Kidney tubule cell (primary cell): Measurements from ENCODE around the gene ATF6B.
A peak's percentile ranks its signal among the peaks of the same experiment; 100 is the strongest.
"Not testable (repeated sequence)": the region's sequence is repeated elsewhere in the genome, so short reads cannot be mapped to it uniquely, and the experiment has no call there.

Source experiments
- DNase-seq: peaks from one replicate; pipeline ENCODE4 v3.0.0-alpha.2; 2018; ENCODE audit warnings: low spot score

The ATF6B gene

GRCh38 chr6:32154514-32155161 is 26.6 kb upstream of the ATF6B start:
- peak; percentile 73 for DNase-seq

GRCh38 chr6:32153564-32154513 is 25.8 kb upstream of the ATF6B start, which contains the start of gene PPT2:
Gene PPT2, plus strand, starts transcription at chr6:32154141. Its CDS starts 454 bp downstream, at chr6:32154595.
- peak; percentile 85 for DNase-seq

- peak; percentile 31 for DNase-seq
Measured at GRCh38 chr6:32152769-32153563, 24.9 kb upstream of the ATF6B start.

GRCh38 chr6:32151863-32152768 is 24.1 kb upstream of the ATF6B start, which contains the start of gene PRRT1:
Gene PRRT1, minus strand, starts transcription at chr6:32151939. Its CDS starts 112 bp downstream, at chr6:32151827.
- DNase-seq = no peak

- no peak for DNase-seq
Measured at GRCh38 chr6:32151181-32151862, 23.3 kb upstream of the ATF6B start.

- DNase-seq = no peak
Measured at GRCh38 chr6:32149932-32150870, 22.2 kb upstream of the ATF6B start.

GRCh38 chr6:32149092-32149755 is 21.2 kb upstream of the ATF6B start:
- no peak for DNase-seq

GRCh38 chr6:32148289-32149091 is 20.4 kb upstream of the ATF6B start:
- peak; percentile 26 for DNase-seq

- no peak for DNase-seq
Measured at GRCh38 chr6:32147401-32148132, 19.5 kb upstream of the ATF6B start.

GRCh38 chr6:32146687-32147086 is 18.6 kb upstream of the ATF6B start:
- DNase-seq = no peak

- peak; percentile 21 for DNase-seq
Measured at GRCh38 chr6:32146287-32146686, 18.2 kb upstream of the ATF6B start.

GRCh38 chr6:32144238-32144637 is 16.2 kb upstream of the ATF6B start:
- not testable (repeated sequence) for DNase-seq

GRCh38 chr6:32140420-32141046 is 12.5 kb upstream of the ATF6B start:
- DNase-seq = no peak

- DNase-seq = no peak
Measured at GRCh38 chr6:32139590-32139989, 11.5 kb upstream of the ATF6B start.

- DNase-seq = no peak
Measured at GRCh38 chr6:32137454-32137853, 9.4 kb upstream of the ATF6B start.

GRCh38 chr6:32133786-32134185 is 5.7 kb upstream of the ATF6B start:
- peak; percentile 14 for DNase-seq

- DNase-seq = no peak
Measured at GRCh38 chr6:32132110-32132509, 4.1 kb upstream of the ATF6B start.
